Hematopoietic multipotent progenitor cell (in vitro differentiated cells): ENCODE measurements around the gene FNDC1. TPM values are rescaled to one million over a fixed set of nuclear protein-coding genes. Genes with fewer than 3 reads are reported as not detected.
"Not testable (repeated sequence)": the region's sequence is repeated elsewhere in the genome, so short reads cannot be mapped to it uniquely, and the experiment has no call there.

Experiments
- DNase-seq, 3 donors: peaks; one replicate each; pipeline ENCODE4 v3.0.0-alpha.2; 2011 to 2015; ENCODE audit warnings: low read depth in 2 of 3, low spot score in 2 of 3
- total RNA-seq: library from RNA; depleted of rRNA; stranded (reverse); fragments of >200 nt; gene quantifications from one replicate; pipeline ENCODE4 v1.2.3, GENCODE V29; 2012

FNDC1 gene
- under 0.01 TPM for total RNA-seq

DNA sequence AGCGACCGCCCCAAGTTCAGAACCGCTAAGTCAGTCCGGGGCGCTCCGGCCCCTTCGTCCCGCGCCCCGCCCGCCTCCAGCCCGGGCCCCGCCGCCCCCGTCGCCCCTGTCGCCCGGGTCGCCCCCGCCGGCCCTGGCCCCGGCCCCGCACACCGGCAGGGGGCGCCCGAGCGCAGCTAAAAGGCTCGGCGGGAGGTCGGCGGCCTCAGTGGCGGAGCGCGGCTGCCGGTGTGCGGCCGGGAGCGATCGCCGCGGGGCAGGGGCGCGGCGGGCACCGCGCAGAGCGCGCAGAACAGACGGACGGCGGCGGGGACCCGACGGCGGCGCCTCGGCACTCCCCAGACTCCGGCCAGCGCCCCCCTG lies at the start of gene FNDC1:
Gene FNDC1, plus strand, starts transcription at position 208 of the 363 bp plus-strand sequence. CDS start 197 bp downstream, outside the sequence.
- peak in 2 of 3 donors; percentile 41 to 64 for DNase-seq

DNA sequence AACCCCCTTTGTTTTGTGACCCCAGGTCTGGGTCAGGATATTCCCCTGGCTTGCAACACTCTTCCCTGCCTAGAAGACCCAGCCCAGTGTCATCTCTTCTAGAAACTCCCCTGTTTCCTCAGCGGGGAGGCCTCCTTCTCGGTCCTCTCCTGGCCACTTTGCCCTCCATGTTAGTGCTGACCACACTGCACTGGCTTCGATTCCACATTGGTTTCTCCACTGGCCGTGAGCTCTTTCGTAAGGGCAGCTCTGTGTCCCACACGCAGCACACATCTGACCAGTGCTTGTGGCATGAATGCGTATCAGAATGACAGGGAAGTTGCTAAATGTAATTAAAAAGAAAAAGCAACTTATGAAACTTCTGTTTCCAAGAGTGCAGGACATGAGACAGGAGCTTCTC lies 49.4 kb upstream of the FNDC1 start:
- DNase-seq, result no peak

DNA sequence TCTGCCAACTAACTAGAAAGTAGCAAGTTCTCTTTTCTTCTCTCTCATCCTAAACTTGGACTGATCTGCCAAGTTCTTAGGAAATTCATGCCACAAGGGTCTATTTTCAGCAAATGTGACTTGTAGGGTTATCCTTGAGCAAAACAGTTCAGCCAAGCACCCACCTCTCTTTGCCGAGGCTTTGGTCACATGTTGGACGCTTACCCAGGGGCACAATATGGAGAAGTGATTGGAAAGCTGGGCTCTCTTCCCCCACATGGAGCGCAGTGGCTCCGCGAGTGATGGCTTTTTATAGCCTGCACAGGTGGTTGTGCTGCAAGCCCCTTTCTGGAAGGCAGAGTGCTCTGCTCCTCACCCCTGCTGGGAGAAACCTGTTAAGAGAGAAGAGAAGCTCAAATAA lies 47.7 kb upstream of the FNDC1 start:
- DNase-seq, result no peak

DNA sequence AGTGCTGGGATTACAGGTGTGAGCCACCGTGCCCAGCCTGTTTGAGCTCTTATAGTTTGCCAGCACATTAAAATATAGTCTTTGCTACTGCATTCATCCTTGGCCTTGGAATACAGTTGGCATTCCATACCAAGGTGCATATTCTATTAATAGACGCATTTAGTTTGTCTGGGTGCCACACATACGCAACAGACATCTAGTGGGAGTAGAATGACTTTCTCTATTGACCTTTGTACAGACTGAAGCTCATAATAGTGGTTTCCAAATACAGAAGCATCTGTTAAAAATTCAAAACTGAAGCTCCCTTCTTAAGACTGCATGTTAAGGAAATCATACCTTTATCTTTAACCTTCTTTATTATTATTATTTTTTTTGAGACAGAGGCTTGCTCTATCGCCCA lies 46.7 kb upstream of the FNDC1 start:
- no peak for DNase-seq

DNA sequence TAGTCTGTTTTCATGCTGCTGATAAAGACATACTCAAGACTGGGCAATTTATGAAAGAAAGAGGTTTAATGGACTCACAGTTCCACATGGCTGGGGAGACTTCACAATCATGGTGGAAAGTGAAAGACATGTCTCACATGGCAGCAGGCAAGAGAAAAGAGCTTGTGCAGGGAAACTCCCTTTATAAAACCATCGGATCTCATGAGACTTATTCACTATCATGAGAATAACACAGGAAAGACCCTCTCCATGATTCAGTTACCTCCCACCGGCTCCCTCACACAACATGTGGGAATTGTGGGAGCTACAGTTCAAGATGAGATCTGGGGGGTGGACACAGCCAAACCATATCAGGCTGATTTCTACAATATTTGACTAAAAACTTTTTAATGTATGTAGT lies 45.4 kb upstream of the FNDC1 start:
- not testable (repeated sequence) for DNase-seq

DNA sequence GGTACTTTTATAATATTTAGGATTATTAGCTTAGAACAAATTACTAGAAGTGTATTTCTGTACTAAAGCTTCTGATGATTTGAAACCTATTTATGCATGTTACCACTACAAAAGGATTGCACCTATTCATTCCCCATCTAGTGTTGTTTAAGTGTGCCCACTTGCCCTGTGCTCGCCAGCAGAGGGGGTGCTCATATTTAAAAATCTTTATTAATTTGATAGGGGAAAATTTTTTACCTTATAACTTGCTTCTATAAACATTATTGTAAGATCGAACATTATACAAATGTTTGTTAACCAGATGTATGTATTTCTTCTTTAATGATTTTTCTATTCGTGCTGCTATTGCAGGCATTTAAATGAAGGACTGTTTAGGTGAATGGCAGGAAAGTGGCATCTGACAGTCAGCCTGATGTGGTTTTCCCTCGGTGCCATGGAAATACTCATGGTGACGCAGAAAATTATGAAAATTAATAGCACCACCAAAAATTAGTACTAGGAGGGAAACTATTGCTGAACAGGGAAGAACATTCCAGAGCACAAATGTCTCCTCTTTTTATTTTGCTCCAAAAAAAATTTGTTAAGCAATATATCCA lies 44.1 kb upstream of the FNDC1 start:
- DNase-seq, result peak in 1 of 3 donors; percentile 35

DNA sequence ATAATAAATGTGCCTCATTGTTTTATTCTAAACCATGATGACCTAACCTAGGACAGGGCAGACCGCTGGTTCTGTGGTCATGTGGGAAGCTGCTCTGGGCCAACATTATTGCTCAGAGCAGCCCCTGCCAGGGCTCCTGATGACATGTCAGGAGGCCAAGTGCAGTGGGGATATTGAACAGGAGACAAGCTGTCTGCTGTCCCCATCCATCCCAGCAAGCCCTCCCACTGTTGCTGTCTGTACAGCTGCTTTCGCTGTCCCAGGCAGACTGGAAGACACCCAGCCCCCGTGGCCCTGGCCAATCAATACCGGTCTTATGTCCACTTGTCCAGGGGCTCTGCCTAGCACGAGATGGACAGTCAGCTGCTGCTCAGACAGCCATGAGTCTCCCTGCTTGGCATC lies 43.2 kb upstream of the FNDC1 start:
- DNase-seq, result no peak

DNA sequence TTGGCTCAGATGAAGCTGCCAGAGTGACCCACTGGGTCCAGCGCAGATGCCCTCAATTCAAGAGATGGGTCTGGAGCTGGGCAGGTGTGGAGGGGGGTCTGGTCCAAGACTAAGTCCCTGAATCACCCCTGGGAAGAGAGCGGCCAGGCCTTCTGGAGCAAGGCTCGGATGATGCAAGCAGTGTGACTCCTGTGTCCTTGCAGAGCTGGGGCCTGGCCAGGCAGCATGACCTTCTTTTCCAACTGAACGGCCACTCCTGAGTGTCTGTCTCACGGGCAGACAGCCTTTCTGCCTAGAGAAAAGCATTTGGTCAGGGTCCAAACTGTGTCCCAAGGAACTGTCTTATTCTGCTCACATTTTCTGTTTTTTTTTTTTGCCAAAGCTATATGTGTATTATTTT lies 42.6 kb upstream of the FNDC1 start:
- no peak for DNase-seq

DNA sequence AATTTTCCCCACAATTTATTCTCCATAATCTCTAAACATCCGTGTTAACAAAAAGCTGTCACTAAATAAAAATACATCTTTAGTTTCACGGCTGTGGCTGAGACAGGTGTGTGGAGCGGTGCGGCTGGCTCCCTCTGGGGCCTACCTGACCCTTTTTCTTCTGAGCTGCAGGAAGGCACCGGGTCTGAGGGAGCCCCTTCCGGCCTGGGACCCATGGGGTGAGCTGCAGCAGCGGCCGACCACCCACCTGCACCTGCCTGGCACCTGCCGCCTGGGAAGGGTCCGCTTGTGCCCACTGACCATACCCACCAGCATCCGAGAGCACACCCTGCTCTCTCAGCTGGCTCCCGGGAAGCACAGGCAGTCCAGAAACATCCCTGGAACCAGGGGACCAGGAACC lies 41.5 kb upstream of the FNDC1 start:
- DNase-seq, result no peak

DNA sequence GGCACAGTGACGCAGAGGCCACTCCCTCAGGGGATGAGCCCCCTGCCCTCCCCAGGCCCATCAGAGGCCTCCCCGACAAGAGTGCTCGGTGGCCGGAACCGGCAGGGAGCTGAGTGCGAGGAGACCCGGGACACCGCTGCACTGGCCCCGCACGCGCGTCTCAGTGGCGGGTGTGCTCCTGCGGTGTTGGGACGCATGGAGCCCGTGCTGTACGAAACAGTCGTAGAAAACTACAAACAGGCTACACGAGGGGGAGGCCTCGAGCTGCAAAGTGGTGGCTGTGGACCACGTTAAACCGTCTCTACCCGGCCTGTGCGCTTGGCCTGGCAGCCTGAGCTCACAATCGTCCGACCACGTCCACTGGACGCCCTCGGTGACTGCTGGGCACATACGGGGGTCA lies 40.2 kb upstream of the FNDC1 start:
- no peak for DNase-seq

DNA sequence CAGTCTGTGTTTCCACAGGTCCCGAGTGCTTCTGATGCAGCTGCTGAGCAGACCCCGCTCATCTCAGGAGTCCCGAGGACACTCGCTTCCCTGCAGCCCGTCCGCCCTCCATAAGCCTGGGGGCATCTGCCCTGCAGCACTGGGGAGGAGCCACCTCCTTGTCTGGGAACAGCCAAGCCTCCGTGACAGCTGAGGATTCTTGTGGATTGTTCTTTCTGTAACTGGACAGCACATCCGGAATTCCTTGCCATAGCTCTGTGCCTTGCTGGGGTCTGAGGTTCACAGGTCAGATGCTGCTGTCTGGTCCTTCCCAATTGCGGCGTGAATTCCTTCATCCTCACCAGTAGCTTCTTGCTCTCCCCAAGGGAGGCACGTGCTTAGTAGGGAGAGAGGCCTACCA lies 38.4 kb upstream of the FNDC1 start:
- no peak for DNase-seq

DNA sequence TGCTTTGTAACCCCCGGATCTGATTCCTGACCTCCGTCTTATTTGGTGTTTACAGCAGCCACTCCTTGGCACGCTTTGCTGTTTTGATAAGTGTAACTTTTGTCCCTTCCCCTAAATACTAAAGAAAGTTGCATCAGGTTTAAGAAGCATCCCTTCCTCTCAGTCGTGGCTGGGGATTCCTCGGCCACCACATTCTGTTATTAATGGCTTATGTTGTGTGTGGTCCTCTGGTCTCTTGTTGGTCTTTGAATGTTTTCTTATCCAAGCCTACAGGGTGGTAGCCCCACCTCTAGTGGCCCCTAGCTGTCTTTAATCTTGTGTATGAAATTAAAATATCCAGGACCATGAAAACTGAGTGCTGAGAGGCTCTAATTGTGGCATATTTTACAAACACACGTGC lies 37.5 kb upstream of the FNDC1 start:
- no peak for DNase-seq

DNA sequence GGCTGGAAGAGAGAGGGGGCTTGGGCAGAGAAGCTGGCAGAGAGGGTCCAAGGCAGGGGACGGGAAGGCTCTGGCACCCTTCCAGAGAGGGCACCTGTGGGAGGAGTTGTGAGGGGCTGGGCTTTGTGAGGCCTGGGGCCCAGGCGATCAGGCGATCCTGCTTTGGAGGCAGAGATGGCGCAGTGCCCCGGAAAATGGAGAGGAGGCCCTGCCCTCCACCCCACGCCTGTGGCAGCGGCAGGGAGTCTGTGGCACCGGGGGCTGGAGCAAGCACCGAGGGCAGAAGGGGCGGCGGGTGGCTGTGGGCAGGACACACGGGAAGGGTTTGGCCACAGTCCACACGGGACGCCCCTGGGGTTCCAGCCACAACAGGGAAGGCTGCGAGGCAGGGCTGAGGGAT lies 36.5 kb upstream of the FNDC1 start:
- DNase-seq, result no peak

DNA sequence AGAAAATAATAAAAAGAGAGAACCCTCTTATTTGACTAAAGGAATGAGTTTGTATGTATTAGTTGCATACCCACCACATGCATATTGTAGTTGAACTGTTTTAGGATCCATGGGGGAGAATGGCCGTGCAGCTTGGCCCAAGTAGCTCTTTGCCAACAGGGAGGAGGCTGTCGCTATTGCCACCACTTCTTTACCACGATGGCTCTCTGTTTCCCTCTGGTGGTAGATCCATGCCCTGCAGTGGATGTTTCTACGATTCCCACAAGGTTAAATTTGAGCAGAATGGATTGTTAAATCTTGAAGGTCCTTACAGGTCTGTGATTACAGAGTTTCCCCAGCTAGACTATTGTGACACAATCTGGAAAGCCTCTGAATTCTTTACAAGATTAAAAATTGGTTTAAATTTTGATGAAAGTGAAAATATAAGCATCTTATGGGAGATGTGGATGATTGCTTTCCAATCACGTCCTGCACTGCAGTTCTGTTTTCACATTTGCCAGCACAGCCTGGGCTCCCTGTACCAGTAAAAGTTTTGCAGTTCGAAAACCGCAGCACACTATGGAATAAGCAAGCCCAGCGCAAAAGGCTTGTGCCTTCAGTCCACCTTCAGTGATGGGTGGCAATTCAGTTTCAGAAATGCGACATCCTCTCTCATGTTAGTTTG lies 34.4 kb upstream of the FNDC1 start:
- DNase-seq, result peak; percentile 59 to 84 (median 70)

DNA sequence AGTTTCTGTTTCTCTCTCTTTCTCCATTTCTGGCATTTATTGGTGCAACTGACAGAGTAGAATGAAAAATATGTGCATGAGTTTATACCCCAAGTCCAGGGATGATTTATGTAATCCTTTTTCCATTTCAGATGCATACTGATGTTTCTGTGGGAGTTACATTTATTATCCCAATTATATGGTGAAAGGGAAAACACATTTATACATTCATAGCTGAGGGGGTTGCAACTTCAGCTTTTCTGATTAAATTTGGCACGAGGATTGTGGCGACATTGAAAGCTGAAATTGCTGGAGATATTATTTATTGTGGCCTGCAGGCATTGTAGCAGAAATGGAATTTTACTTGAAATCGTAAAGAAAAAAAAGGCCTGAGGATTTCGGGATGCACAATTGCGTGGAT lies 31.5 kb upstream of the FNDC1 start:
- no peak for DNase-seq

DNA sequence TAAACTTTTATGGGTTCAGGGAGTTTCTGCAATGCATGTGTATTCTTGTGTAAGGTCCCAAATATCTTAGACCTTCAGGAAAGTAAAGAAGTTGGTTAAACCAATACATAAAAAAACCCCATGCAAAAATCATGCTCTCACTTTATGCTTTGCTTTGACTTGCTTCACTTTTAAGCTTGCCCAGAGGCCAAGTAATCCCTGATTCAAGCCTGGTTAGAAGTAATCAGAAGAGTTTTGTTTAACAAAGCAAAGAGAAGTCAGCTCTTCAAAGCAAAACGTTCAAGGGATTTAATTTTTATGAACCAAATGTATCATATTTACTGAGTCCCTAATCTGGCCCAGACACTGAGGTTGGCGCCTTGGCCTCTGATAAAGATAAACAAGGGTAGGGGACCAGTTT lies 26.7 kb upstream of the FNDC1 start:
- no peak for DNase-seq

DNA sequence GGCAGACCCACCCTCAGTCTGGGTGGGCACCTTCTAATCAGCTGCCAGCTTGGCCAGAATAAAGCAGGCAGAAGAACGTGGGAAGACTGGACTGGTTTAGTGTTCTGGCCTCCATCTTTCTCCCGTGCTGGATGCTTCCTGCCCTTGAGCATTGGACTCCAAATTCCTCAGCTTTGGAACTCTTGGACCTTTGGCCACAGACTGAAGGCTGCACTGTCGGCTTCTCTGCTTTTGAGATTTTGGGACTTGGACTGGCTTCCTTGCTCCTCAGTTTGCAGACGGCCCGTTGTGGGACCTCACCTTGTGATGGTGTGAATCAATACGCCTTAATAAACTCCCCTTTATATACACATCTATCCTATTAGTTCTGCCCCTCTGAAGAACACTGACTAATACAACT lies 20.6 kb upstream of the FNDC1 start:
- no peak for DNase-seq

DNA sequence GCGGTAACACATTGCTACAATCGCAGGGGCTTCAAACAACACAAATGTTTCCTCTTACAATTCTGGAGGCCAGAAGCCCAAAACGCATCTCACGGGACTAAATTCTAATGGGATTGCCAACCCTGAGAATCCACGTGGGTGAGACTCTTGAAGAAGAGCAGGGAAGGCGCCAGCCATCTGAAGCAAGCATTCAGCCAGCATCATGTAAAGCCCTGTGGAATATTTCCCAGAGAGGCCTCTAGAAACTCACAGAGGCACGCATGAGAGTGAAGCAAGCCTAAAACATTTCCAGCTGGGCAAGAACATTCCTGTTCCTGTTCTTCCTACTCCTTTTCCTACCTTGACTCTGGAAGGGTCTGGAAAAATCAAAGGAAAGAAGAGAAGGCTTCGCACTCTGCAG lies 19.6 kb upstream of the FNDC1 start:
- DNase-seq, result no peak

DNA sequence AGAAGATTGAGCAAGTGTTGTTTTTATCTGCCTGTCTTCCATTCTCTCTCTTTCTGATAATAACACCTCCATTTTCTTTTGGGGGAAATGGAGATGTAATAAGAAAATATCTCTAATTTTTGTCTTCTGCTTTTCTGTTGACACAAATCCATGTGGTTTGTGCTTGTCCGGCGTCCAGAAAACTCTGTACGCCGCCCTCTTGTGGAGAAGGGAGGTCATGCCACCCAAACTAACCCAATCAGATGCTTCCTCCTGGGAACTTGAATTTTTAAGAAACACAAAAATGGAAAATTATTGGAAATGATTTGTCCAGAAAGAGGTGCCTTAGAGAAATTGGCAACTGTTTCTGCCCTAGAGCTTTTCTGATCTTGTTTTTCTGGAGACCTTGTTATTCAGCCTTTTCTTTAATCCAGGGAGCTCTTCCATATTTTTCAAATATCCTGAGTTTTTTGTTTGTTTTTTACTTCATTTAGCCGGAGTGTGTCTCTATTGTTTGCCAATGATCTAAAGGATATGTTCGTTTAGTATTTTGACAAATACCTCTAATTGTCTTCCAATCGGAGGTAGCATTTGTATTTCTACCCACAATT lies 17.8 kb upstream of the FNDC1 start:
- DNase-seq, result peak in 2 of 3 donors; percentile 56 to 77

DNA sequence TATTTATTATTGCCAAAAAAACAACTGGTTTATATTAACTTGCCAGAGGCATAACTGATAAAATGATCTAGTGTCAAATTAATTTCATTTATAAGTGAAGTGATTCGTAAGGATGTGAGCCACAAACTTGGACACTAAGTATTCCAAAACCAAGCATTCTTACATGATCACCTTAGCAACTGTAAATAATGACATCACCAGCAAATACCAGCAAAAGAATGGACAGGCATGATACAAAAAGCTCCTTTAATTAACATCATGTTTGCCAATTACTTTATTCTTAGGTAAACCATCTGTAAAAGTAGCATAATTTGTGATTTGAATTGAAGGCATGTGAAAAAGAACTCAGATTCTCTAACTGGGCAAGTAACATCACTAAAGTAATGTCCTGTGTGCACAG lies 17.2 kb upstream of the FNDC1 start:
- no peak for DNase-seq

DNA sequence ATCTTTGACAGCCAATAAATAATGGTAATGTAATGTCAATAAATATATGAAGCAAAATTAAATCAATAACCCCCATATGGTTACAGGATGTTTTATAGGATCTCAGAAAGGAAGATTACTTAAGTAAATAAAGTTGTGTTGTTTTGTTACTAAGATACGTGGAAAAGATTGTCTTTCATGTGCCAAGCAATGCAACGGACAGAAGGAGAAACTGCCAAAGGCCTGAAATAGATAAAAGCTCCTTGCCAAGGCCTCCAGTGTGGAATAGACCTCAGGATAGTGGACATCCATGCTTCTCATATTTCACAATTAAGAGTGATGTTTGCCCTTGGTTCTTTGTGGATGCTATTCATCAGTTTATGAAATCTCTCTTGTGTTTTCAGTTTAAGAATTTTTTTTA lies 16.4 kb upstream of the FNDC1 start:
- DNase-seq, result no peak

DNA sequence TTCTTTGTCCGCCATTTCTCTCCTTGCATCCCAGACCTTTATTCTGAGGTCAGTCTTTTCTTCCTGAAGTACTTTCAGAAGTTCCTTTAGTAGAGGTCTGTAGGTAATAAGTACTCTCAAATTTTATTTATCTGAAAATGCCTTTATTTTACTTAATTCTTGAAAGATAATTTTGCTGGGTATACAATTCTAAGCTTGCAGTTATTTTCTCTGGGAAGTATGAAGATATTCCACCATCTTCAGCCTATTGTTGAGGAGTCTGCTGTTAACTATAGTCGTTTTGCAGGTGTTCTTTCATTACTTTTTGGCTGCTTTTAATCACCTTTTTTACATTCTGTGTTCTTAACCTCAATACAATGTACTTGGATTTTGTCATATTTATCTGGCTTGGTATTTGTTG lies 13.5 kb upstream of the FNDC1 start:
- no peak for DNase-seq

DNA sequence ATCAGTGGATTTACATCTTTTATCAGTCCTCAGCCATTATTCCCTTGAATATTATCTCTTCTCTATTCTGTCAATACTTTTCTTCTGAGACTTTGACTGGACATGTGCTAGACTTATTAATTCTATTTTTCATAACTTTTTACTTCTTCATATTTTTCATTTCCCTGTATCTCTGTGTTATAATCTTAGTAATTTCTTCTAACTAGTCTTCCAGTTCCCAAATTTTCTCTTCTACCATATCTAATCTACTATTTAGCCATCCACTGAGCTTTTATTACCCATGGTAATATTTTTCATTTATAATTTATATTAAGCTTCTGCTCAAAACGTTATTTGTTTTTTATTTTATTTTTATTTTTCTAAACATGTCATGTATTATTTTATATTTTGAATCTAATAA lies 13.1 kb upstream of the FNDC1 start:
- DNase-seq, result no peak
